ENCODE data around the gene C19orf25. TPM values are rescaled to one million over a fixed set of nuclear protein-coding genes. Genes with fewer than 3 reads are reported as not detected.

The C19orf25 gene
- polyA plus RNA-seq, 1 of the 3 experiments (the other 2 are of a cell fraction), result 25.3 TPM

GRCh38 chr19:1471515-1472160 is 7.4 kb downstream of the C19orf25 start (continued):
- no peak for TF ChIP-seq USF2 (IDR thresholded peaks at IDR 0.05; ENCODE audit: borderline replicate concordance, low read depth, low read length)
- no peak for TF ChIP-seq ELF1 (IDR thresholded peaks at IDR 0.05)

DNA sequence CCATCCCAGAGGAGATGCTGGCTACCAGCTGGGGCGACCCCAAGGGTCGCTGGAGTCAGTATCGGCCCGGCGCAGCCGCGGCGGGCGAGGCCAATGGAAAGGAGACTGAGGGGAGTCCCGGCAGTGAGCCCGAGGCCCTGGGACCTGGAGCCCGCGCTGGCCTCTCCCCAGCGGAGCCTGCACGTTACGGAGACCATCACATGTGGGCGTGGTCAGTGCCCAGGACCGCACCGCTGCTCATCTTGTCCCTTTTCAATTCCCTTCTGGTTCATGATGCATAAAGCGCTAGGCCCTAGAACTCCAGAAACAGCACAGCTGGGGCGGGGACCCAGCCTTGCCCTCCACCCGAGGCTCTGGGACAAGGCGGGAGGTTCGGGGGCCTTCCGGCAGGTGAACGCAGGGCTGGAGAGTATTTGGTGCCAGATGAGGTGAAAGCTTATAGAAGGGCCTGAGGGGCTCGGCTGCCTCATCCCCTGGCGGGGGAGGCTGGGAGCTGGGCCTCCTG is 8.0 kb downstream of the C19orf25 start:
- peaks cover 0 to 31% of the 10 kb centered on the region in 2 experiments for H3K36me3 ChIP-seq (replicated peaks in 1 of 2; ENCODE audit: control insufficient read depth in 1 of 2, insufficient read depth in 2 of 2, low read length in 1 of 2)
- TF ChIP-seq USF2 (IDR thresholded peaks at IDR 0.05; ENCODE audit: borderline replicate concordance, low read depth, low read length) (no peak), NRF1 (IDR thresholded peaks at IDR 0.05; ENCODE audit: low read depth, low read length) (no peak), FOXJ3 (CRISPR knock-in tag; IDR thresholded peaks at IDR 0.05) (no peak), TCF12 (IDR thresholded peaks at IDR 0.05) (no peak), EP300 (IDR thresholded peaks at IDR 0.05; ENCODE audit: borderline replicate concordance in 1 of 2, low read depth in 1 of 2, low read length in 1 of 2) (no peak), RFX5 (IDR thresholded peaks at IDR 0.05; ENCODE audit: low read length) (no peak), POLR2AphosphoS5 (IDR thresholded peaks at IDR 0.05; ENCODE audit: low read depth, low read length) (no peak), MXI1 (IDR thresholded peaks at IDR 0.05; ENCODE audit: low read depth, low read length) (no peak), CTCF (IDR thresholded peaks at IDR 0.05) (no peak), YY1 (IDR thresholded peaks at IDR 0.05; ENCODE audit: low read depth) (no peak), EZH2phosphoT487 (IDR thresholded peaks at IDR 0.05; ENCODE audit: borderline replicate concordance, low read depth) (no peak), TEAD4 (IDR thresholded peaks at IDR 0.05; ENCODE audit: borderline replicate concordance, insufficient read depth) (no peak), PBX3 (IDR thresholded peaks at IDR 0.05) (no peak), REST (IDR thresholded peaks at IDR 0.05; ENCODE audit: low read depth, low read length) (no peak)
- TF ChIP-seq, protein P1, sequence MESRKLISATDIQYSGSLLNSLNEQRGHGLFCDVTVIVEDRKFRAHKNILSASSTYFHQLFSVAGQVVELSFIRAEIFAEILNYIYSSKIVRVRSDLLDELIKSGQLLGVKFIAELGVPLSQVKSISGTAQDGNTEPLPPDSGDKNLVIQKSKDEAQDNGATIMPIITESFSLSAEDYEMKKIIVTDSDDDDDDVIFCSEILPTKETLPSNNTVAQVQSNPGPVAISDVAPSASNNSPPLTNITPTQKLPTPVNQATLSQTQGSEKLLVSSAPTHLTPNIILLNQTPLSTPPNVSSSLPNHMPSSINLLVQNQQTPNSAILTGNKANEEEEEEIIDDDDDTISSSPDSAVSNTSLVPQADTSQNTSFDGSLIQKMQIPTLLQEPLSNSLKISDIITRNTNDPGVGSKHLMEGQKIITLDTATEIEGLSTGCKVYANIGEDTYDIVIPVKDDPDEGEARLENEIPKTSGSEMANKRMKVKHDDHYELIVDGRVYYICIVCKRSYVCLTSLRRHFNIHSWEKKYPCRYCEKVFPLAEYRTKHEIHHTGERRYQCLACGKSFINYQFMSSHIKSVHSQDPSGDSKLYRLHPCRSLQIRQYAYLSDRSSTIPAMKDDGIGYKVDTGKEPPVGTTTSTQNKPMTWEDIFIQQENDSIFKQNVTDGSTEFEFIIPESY (IDR thresholded peaks at IDR 0.05; ENCODE audit: borderline replicate concordance, low read depth), result no peak
- H3K9ac ChIP-seq, result no peak overlapping the region
- no peak overlapping the region; a peak in 1 of 4 replicates for H3K27ac ChIP-seq (ENCODE audit: low read depth in 2 of 2, low read length in 1 of 2)
- H4K20me1 ChIP-seq (ENCODE audit: insufficient read depth), result peaks cover 33% of the 10 kb centered on the region
- peaks cover 22% of the 10 kb centered on the region for H3K79me2 ChIP-seq (ENCODE audit: insufficient read depth)
- no peak overlapping the region for H3K4me2 ChIP-seq
- H3K4me1 ChIP-seq (ENCODE audit: control insufficient read depth in 1 of 2, insufficient read depth in 2 of 2, low read depth in 1 of 2, low read length in 1 of 2), result peaks cover 0 to 14% of the 10 kb centered on the region in 2 experiments; a peak in 1 of 4 replicates
- no peaks in the 10 kb centered on the region for H3K9me3 ChIP-seq
- CTCF ChIA-PET, result interaction anchor here (0.8 to 3.5 kb wide), 4 partner anchors 14 to 192 kb away, joined by 3 to 21 read pairs (median 4); no protein-coding TSS in a partner anchor
- H3K4me3 ChIP-seq (ENCODE audit: low read depth in 2 of 2, low read length in 1 of 2), result no peak overlapping the region; a peak in 1 of 4 replicates
- no peaks in the 10 kb centered on the region for H3K9me2 ChIP-seq
- no peak for DNase-seq
- H3K27me3 ChIP-seq (ENCODE audit: insufficient read depth), result no peaks in the 10 kb centered on the region
- no peaks in the 10 kb centered on the region for H3F3A ChIP-seq (replicated peaks; ENCODE audit: insufficient read depth)
- POLR2A ChIA-PET, result interaction anchor here (0.7 to 1.9 kb wide), 4 partner anchors 15 to 194 kb away, joined by 3 to 5 read pairs (median 4); partner anchors contain the start of gene REEP6
- H2AFZ ChIP-seq (ENCODE audit: low read depth), result no peak overlapping the region
- 98% methylated on average over 11 of the region's 28 CpGs for WGBS (ENCODE audit: low lambda C conversion rate)

All from SK-N-SH (cell line).